C4-2B (cell line): Measurements from ENCODE around the gene CACNA2D1.

ENCODE experiments used
- CTCF ChIP-seq: fragments of 450-650 bp; conservative IDR thresholded peaks from 2 replicates; pipeline ENCODE4 v1.5.1; 2017; ENCODE audit warnings: mild to moderate bottlenecking
- ZFX ChIP-seq: fragments of 450-650 bp; IDR thresholded peaks from 2 replicates; pipeline ENCODE4 v1.6.1; 2017

GRCh38 chr7:82202965-82203364, 240.6 kb downstream of the CACNA2D1 start:
- TF ChIP-seq CTCF: no peak
- TF ChIP-seq ZFX: no peak
